Thoracic aorta (tissue), 2 donors: ENCODE results near the gene ZCCHC7. TPM values are rescaled to one million over a fixed set of nuclear protein-coding genes. Genes with fewer than 3 reads are reported as not detected.

Experiments
- ATAC-seq: fragments of 150-250 bp; one replicate; pipeline ENCODE4 v1.8.0; 2017; ENCODE audit warnings: low read depth; ENCODE audit not compliant: insufficient number of reproducible peaks, low FRiP score
- DNase-seq: peaks from one replicate; pipeline ENCODE4 v3.0.0-alpha.2; 2020; ENCODE audit warnings: low spot score
- H3K27ac ChIP-seq, 2 donors: fragments of 200-600 bp; sonication (generic); 1 replicate in 1 of 2; 2 replicates in 1 of 2; pipeline ENCODE4 v1.5.1; 2016; ENCODE audit warnings: mild to moderate bottlenecking in 2 of 2, moderate library complexity in 2 of 2
- H3K27me3 ChIP-seq: fragments of 200-600 bp; sonication (generic); replicated peaks from 2 replicates; pipeline ENCODE4 v1.6.0; 2016; ENCODE audit warnings: mild to moderate bottlenecking; ENCODE audit not compliant: insufficient read depth
- H3K36me3 ChIP-seq: fragments of 200-600 bp; sonication (generic); one replicate; pipeline ENCODE4 v1.5.1; 2016
- H3K4me1 ChIP-seq, 2 donors: fragments of 200-600 bp; sonication (generic); 1 replicate in 1 of 2; 2 replicates in 1 of 2; pipeline versions ENCODE4 v1.5.1 to v1.6.0; 2016; ENCODE audit warnings: low read depth in 2 of 2, mild to moderate bottlenecking in 1 of 2; ENCODE audit not compliant: control insufficient read depth in 1 of 2
- H3K4me3 ChIP-seq: fragments of 200-600 bp; sonication (generic); 2 replicates; pipeline ENCODE4 v1.5.1; 2016; ENCODE audit warnings: mild to moderate bottlenecking
- H3K9me3 ChIP-seq: fragments of 200-600 bp; sonication (generic); 2 replicates; pipeline ENCODE4 v1.5.1; 2016
- total RNA-seq, 2 donors: library from RNA; depleted of rRNA; stranded (reverse); fragments of >200 nt; gene quantifications; one replicate each; pipeline versions ENCODE4 v1.1.0 to v1.2.3, GENCODE V29; 2016
- TF ChIP-seq, protein P1 (sequence below): fragments of 200-600 bp; sonication (generic); IDR thresholded peaks from one replicate; pipeline ENCODE4 v1.5.1; 2019; ENCODE audit warnings: antibody characterized with exemption

ZCCHC7 gene
- total RNA-seq, 2 donors from 2014 or later = 13.8 to 19.5 TPM

GRCh38 chr9:37251452-37251851 is 131.1 kb downstream of the ZCCHC7 start:
- no peak for DNase-seq
- Histone ChIP-seq H3K9me3 (no peaks in the 10 kb centered on the region), H3K27ac (no peak overlapping the region), H3K4me1 (peaks cover 5 to 9% of the 10 kb centered on the region in 2 donors), H3K4me3 (no peak overlapping the region), H3K27me3 (no peaks in the 10 kb centered on the region), H3K36me3 (no peaks in the 10 kb centered on the region)
- TF ChIP-seq, protein P1, sequence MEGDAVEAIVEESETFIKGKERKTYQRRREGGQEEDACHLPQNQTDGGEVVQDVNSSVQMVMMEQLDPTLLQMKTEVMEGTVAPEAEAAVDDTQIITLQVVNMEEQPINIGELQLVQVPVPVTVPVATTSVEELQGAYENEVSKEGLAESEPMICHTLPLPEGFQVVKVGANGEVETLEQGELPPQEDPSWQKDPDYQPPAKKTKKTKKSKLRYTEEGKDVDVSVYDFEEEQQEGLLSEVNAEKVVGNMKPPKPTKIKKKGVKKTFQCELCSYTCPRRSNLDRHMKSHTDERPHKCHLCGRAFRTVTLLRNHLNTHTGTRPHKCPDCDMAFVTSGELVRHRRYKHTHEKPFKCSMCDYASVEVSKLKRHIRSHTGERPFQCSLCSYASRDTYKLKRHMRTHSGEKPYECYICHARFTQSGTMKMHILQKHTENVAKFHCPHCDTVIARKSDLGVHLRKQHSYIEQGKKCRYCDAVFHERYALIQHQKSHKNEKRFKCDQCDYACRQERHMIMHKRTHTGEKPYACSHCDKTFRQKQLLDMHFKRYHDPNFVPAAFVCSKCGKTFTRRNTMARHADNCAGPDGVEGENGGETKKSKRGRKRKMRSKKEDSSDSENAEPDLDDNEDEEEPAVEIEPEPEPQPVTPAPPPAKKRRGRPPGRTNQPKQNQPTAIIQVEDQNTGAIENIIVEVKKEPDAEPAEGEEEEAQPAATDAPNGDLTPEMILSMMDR = no peak
- no peak for ATAC-seq

DNA sequence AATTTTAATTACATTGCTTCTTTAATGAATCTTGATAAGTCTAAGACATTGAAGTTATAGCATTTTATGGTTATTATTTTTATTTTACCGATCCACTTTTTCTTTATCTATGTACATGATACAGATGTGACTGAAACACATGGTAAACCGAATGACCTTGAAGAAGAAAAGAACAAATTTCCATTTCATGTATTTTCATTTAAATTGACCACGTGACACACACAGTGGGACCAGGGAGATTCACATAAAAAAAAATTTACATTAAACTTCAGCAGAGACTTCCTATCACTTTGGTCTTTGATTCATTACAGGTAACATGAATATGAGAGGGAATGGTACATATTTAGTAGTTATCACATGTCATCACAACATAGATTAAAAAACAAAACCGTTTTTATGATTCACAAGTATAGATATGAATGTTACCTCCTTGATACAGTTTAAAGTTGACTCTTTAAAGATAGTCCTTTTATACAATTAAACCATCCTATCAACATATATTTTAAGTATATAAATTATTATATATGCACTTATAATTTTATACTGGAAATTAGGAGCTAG is 133.1 kb downstream of the ZCCHC7 start:
- H3K4me1 ChIP-seq = peaks cover 1 to 6% of the 10 kb centered on the region in 2 donors
- no peaks in the 10 kb centered on the region for H3K36me3 ChIP-seq
- DNase-seq = no peak
- H3K27me3 ChIP-seq = no peaks in the 10 kb centered on the region
- no peak overlapping the region for H3K27ac ChIP-seq
- H3K4me3 ChIP-seq = no peak overlapping the region
- no peak for ATAC-seq
- H3K9me3 ChIP-seq = no peaks in the 10 kb centered on the region
- TF ChIP-seq, protein P1 = no peak

DNA sequence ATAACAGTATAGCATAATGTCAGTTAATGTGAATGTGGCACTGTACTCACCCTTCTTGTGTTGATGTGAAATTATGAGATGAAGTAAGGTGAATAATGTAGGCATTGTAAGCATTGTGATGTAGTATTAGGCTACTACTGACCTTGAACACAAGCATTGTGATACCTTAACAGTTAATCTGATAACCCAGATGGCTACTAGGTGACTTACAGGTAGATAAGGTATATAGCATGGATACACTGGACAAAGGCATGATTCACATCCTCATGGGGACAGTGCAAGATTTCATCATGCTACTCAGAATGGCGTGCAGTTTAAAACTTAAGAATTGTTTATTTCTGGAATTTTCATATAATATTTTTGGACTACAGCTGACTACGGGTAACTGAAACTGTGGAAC is 134.8 kb downstream of the ZCCHC7 start:
- H3K36me3 ChIP-seq = no peaks in the 10 kb centered on the region
- ATAC-seq = no peak
- H3K27me3 ChIP-seq = no peaks in the 10 kb centered on the region
- no peak overlapping the region for H3K27ac ChIP-seq
- TF ChIP-seq, protein P1 = no peak
- H3K4me1 ChIP-seq = no peaks in the 10 kb centered on the region
- DNase-seq = no peak
- H3K4me3 ChIP-seq = no peak overlapping the region
- no peaks in the 10 kb centered on the region for H3K9me3 ChIP-seq

GRCh38 chr9:37255944-37256862 is 135.8 kb downstream of the ZCCHC7 start:
- H3K36me3 ChIP-seq = no peaks in the 10 kb centered on the region
- no peak overlapping the region for H3K27ac ChIP-seq
- TF ChIP-seq, protein P1 = no peak
- H3K27me3 ChIP-seq = no peaks in the 10 kb centered on the region
- H3K9me3 ChIP-seq = no peaks in the 10 kb centered on the region
- H3K4me3 ChIP-seq = no peak overlapping the region
- DNase-seq (no peak), ATAC-seq (no peak)
- H3K4me1 ChIP-seq = no peaks in the 10 kb centered on the region

DNA sequence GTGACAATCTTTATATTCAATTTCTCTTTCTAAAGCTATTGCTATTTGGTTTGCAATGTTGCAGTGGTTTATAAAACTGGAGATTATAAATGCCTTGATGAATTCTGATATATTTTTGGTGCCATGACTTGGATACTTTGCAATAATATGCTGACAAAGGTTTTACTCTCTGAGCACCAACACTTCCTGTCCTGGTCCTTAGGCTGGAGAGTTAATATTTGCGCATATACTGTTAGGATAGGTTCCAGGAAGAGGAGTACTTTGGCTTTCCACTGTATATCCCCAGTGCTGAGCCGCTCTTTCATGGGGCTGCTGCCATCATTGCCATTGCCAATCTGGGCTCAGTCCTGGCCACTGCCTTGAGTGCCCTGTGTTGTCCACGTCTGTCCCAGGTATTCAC is 139.6 kb downstream of the ZCCHC7 start:
- H3K27me3 ChIP-seq = no peaks in the 10 kb centered on the region
- no peaks in the 10 kb centered on the region for H3K36me3 ChIP-seq
- H3K4me1 ChIP-seq = no peaks in the 10 kb centered on the region
- no peak overlapping the region for H3K27ac ChIP-seq
- H3K4me3 ChIP-seq = no peak overlapping the region
- ATAC-seq (no peak), DNase-seq (no peak)
- TF ChIP-seq, protein P1 = no peak
- H3K9me3 ChIP-seq = no peaks in the 10 kb centered on the region
